Neural cell (in vitro differentiated cells): Measurements from ENCODE around the gene RARG. TPM values are rescaled to one million over a fixed set of nuclear protein-coding genes. Genes with fewer than 3 reads are reported as not detected.

Source experiments
- H2AFZ ChIP-seq: fragments of 200-600, 300-800 bp; sonication (generic), shearing (Covaris generic); 2 replicates; pipeline ENCODE4 v1.6.0; 2014; ENCODE audit warnings: low read depth, mild to moderate bottlenecking, antibody characterized with exemption, low read length, moderate library complexity
- H3F3A ChIP-seq: fragments of 200-600 bp; shearing (Covaris generic); 2 replicates; pipeline ENCODE4 v1.6.1; 2016; ENCODE audit warnings: mild to moderate bottlenecking, moderate library complexity, mixed read lengths, antibody characterized with exemption, low read length; ENCODE audit not compliant: insufficient read depth, poor library complexity, severe bottlenecking
- H3K27ac ChIP-seq: fragments of 200-600, 300-800 bp; sonication (generic), shearing (Covaris generic); 2 replicates; pipeline ENCODE4 v1.5.1; 2014; ENCODE audit warnings: mild to moderate bottlenecking, low read length, moderate library complexity
- H3K27me3 ChIP-seq: fragments of 300-800, 200-600 bp; sonication (generic), shearing (Covaris generic); 2 replicates; pipeline ENCODE4 v1.6.0; 2014; ENCODE audit warnings: mild to moderate bottlenecking, low read depth, low read length, moderate library complexity; ENCODE audit not compliant: insufficient read depth
- H3K36me3 ChIP-seq: fragments of 300-800, 200-600 bp; sonication (generic), shearing (Covaris generic); 2 replicates; pipeline ENCODE4 v1.5.1; 2014; ENCODE audit warnings: mild to moderate bottlenecking, antibody characterized with exemption, low read length, moderate library complexity; ENCODE audit not compliant: insufficient read depth
- H3K4me2 ChIP-seq: fragments of 300-800, 200-600 bp; sonication (generic), shearing (Covaris generic); 2 replicates; pipeline ENCODE4 v1.6.0; 2014; ENCODE audit warnings: mild to moderate bottlenecking, low read length
- H3K4me3 ChIP-seq: fragments of 300-800, 200-600 bp; sonication (generic), shearing (Covaris generic); 2 replicates; pipeline ENCODE4 v1.5.1; 2014; ENCODE audit warnings: mild to moderate bottlenecking, low read length, moderate library complexity
- H3K79me2 ChIP-seq: fragments of 200-600 bp; shearing (Covaris generic); replicated peaks from 2 replicates; pipeline ENCODE4 v1.6.0; 2014; ENCODE audit warnings: mild to moderate bottlenecking, low read length, moderate library complexity; ENCODE audit not compliant: insufficient read depth
- H3K9ac ChIP-seq: fragments of 300-800, 200-600 bp; sonication (generic), shearing (Covaris generic); 2 replicates; pipeline ENCODE4 v1.6.1; 2016; ENCODE audit warnings: mild to moderate bottlenecking, low read length, mixed read lengths
- H3K9me2 ChIP-seq: fragments of 200-600 bp; shearing (Covaris generic); 2 replicates; pipeline ENCODE4 v1.6.1; 2016; ENCODE audit warnings: mild to moderate bottlenecking, low read length, mixed read lengths; ENCODE audit not compliant: insufficient read depth
- H3K9me3 ChIP-seq: fragments of 200-600, 300-800 bp; sonication (generic), shearing (Covaris generic); 2 replicates; pipeline ENCODE4 v1.6.1; 2016; ENCODE audit warnings: mild to moderate bottlenecking, mixed run types, low read length, moderate library complexity, mixed read lengths
- H4K20me1 ChIP-seq: fragments of 200-600 bp; shearing (Covaris generic); 2 replicates; pipeline ENCODE4 v1.6.1; 2016; ENCODE audit warnings: mild to moderate bottlenecking, mixed run types; ENCODE audit not compliant: insufficient read depth
- CTCF ChIP-seq: fragments of 450-650 bp; IDR thresholded peaks from 2 replicates; pipeline ENCODE4 v1.5.1; 2014; ENCODE audit warnings: antibody characterized with exemption, mild to moderate bottlenecking, moderate library complexity; ENCODE audit not compliant: poor library complexity, severe bottlenecking
- EP300 ChIP-seq: fragments of 450-650 bp; conservative IDR thresholded peaks from 2 replicates; pipeline ENCODE4 v1.6.1; 2014; ENCODE audit warnings: antibody characterized with exemption, mild to moderate bottlenecking, moderate library complexity; ENCODE audit not compliant: poor library complexity, severe bottlenecking
- EZH2 ChIP-seq: fragments of 200-600, 300-800 bp; shearing (Covaris generic), sonication (generic); IDR thresholded peaks from 2 replicates; pipeline ENCODE4 v1.6.1; 2014; ENCODE audit warnings: antibody characterized with exemption, low read length, borderline replicate concordance, mild to moderate bottlenecking; ENCODE audit not compliant: insufficient read depth, poor library complexity, severe bottlenecking
- MXI1 ChIP-seq: fragments of 450-650 bp; conservative IDR thresholded peaks from 2 replicates; pipeline ENCODE4 v1.6.1; 2014; ENCODE audit warnings: antibody characterized with exemption, mild to moderate bottlenecking; ENCODE audit not compliant: poor library complexity, severe bottlenecking
- POLR2AphosphoS5 ChIP-seq: IDR thresholded peaks from 2 replicates; pipeline ENCODE4 v1.6.1; 2012
- RAD21 ChIP-seq: fragments of 450-650 bp; conservative IDR thresholded peaks from 2 replicates; pipeline ENCODE4 v1.6.1; 2014; ENCODE audit warnings: antibody characterized with exemption, mild to moderate bottlenecking, moderate library complexity
- REST ChIP-seq: IDR thresholded peaks from 2 replicates; pipeline ENCODE4 v1.6.1; 2012; ENCODE audit warnings: borderline replicate concordance
- SMC3 ChIP-seq: fragments of 450-650 bp; conservative IDR thresholded peaks from 2 replicates; pipeline ENCODE4 v1.6.1; 2014; ENCODE audit warnings: antibody characterized with exemption, mild to moderate bottlenecking, moderate library complexity; ENCODE audit not compliant: poor library complexity
- TAF1 ChIP-seq: IDR thresholded peaks from 2 replicates; pipeline ENCODE4 v1.6.1; 2012; ENCODE audit warnings: low read depth
- polyA plus RNA-seq: library from polyadenylated mRNA; depleted of rRNA; stranded (reverse); fragments of >200 nt; gene quantifications from 2 replicates; pipeline ENCODE4 v1.2.3, GENCODE V29; 2014

Gene RARG
- polyA plus RNA-seq, 1 donor from 2014 or later = 0.61 TPM

- Histone ChIP-seq H3F3A (no peaks in the 10 kb centered on the region), H3K79me2 (no peaks in the 10 kb centered on the region), H3K36me3 (no peaks in the 10 kb centered on the region), H3K9me2 (no peaks in the 10 kb centered on the region), H3K4me2 (no peak overlapping the region), H3K9ac (no peak overlapping the region), H3K27me3 (peaks cover 35% of the 10 kb centered on the region), H2AFZ (no peak overlapping the region), H3K4me3 (peak overlapping the region; percentile 86), H3K9me3 (no peaks in the 10 kb centered on the region), H3K27ac (no peak overlapping the region), H4K20me1 (no peaks in the 10 kb centered on the region)
- TF ChIP-seq CTCF (no peak), SMC3 (no peak), REST (no peak), EZH2 (no peak), POLR2AphosphoS5 (no peak), RAD21 (no peak), EP300 (no peak), TAF1 (no peak), MXI1 (no peak)
Measured at GRCh38 chr12:53222170-53222721, 9.8 kb downstream of the RARG start.

GRCh38 chr12:53221203-53222080, 10.6 kb downstream of the RARG start:
- no peaks in the 10 kb centered on the region for H3K9me3 ChIP-seq
- H3K27ac ChIP-seq = no peak overlapping the region
- peak overlapping the region; percentile 27 for H3K9ac ChIP-seq
- no peak overlapping the region for H2AFZ ChIP-seq
- H3K27me3 ChIP-seq = peaks cover 35% of the 10 kb centered on the region
- H4K20me1 ChIP-seq = no peaks in the 10 kb centered on the region
- TF ChIP-seq EZH2 (no peak), CTCF (peak; percentile 47), POLR2AphosphoS5 (no peak)
- no peaks in the 10 kb centered on the region for H3F3A ChIP-seq
- H3K9me2 ChIP-seq = no peaks in the 10 kb centered on the region
- H3K4me2 ChIP-seq = peak overlapping the region; percentile 58
- no peaks in the 10 kb centered on the region for H3K36me3 ChIP-seq
- peak overlapping the region; percentile 86 for H3K4me3 ChIP-seq
- H3K79me2 ChIP-seq = no peaks in the 10 kb centered on the region
